Stomach (tissue), 4 donors: ENCODE results near the gene DHX32.
"Not testable (repeated sequence)": the region's sequence is repeated elsewhere in the genome, so short reads cannot be mapped to it uniquely, and the experiment has no call there.

Experiments used
- POLR2AphosphoS5 ChIP-seq, 3 donors: sonication (generic); formaldehyde crosslinking; IDR thresholded peaks; one replicate each; pipeline ENCODE4 v1.6.1; 2016; ENCODE audit warnings: antibody characterized with exemption in 3 of 3
- TF ChIP-seq, protein P1 (sequence below), 7 experiments: fragments of 450-650 bp in 4 of 7; fragments of 200-600 bp in 3 of 7; sonication (generic) in 3 of 7; IDR thresholded peaks; one replicate each; pipeline ENCODE4 v1.5.1; 2016 to 2019; ENCODE audit warnings: antibody characterized with exemption in 7 of 7, control low read depth in 2 of 7, mild to moderate bottlenecking in 1 of 7

- TF ChIP-seq, protein P1, sequence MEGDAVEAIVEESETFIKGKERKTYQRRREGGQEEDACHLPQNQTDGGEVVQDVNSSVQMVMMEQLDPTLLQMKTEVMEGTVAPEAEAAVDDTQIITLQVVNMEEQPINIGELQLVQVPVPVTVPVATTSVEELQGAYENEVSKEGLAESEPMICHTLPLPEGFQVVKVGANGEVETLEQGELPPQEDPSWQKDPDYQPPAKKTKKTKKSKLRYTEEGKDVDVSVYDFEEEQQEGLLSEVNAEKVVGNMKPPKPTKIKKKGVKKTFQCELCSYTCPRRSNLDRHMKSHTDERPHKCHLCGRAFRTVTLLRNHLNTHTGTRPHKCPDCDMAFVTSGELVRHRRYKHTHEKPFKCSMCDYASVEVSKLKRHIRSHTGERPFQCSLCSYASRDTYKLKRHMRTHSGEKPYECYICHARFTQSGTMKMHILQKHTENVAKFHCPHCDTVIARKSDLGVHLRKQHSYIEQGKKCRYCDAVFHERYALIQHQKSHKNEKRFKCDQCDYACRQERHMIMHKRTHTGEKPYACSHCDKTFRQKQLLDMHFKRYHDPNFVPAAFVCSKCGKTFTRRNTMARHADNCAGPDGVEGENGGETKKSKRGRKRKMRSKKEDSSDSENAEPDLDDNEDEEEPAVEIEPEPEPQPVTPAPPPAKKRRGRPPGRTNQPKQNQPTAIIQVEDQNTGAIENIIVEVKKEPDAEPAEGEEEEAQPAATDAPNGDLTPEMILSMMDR (IDR thresholded peaks at IDR 0.05): not testable (repeated sequence)
- not testable (repeated sequence) for TF ChIP-seq POLR2AphosphoS5 (IDR thresholded peaks at IDR 0.05)
These were observed 22.1 kb upstream of the DHX32 start for GRCh38 chr10:125903135-125903640.
